A549 (cell line): Measurements from ENCODE around the gene FRMD4A. TPM values are rescaled to one million over a fixed set of nuclear protein-coding genes. Genes with fewer than 3 reads are reported as not detected.

Source experiments
- ATAC-seq, 2 experiments: fragments of 200-7000 bp in 1 of 2; fragments of >200 bp in 1 of 2; cut with Nextera tagmentation in 1 of 2; cut with Tn5 transposase in 1 of 2; 3 replicates each; pipeline versions ENCODE4 v1.8.0 to v1.9.1; 2018 to 2020; ENCODE audit warnings: mild to moderate bottlenecking in 1 of 2, moderate library complexity in 1 of 2
- CTCF ChIA-PET: fragments of 300-600 bp; sonication (Branson Sonifier 250); formaldehyde crosslinking; extraction: SDS; loops from one replicate; lab custom pipeline; 2021; ENCODE audit warnings: antibody characterized with exemption, inconsistent platforms; lab: Yijun Ruan, JAX
- POLR2A ChIA-PET: fragments of 350-600 bp; formaldehyde crosslinking; extraction: SDS; loops from one replicate; lab custom pipeline; 2021; ENCODE audit warnings: antibody characterized with exemption, inconsistent platforms; lab: Yijun Ruan, JAX
- DNase-seq, 2 experiments: peaks; one replicate each; pipeline versions ENCODE4 v3.0.0 to v3.0.0-alpha.2; 2011 to 2016; ENCODE audit warnings: low read depth in 1 of 2, low spot score in 1 of 2
- FAIRE-seq: peaks from 2 replicates; lab custom pipeline; 2011; peaks lifted over from hg19 to GRCh38; lab: Jason Lieb, UNC
- H3K27ac ChIP-seq, 2 experiments: fragments of >200 bp; sonication (Bioruptor Twin); formaldehyde crosslinking; 3 replicates each; pipeline ENCODE4 v1.5.1; 2016 to 2017
- H3K4me1 ChIP-seq: fragments of >200 bp; sonication (Bioruptor Twin); formaldehyde crosslinking; 3 replicates; pipeline ENCODE4 v1.6.1; 2016
- H3K4me2 ChIP-seq: fragments of >200 bp; sonication (Bioruptor Twin); formaldehyde crosslinking; 3 replicates; pipeline ENCODE4 v1.6.1; 2016
- H3K4me3 ChIP-seq: fragments of >200 bp; sonication (Bioruptor Twin); formaldehyde crosslinking; 3 replicates; pipeline ENCODE4 v1.5.1; 2016
- H3K9me3 ChIP-seq: fragments of >200 bp; sonication (Bioruptor Twin); formaldehyde crosslinking; 3 replicates; pipeline ENCODE4 v1.6.1; 2016
- BHLHE40 ChIP-seq: IDR thresholded peaks from 2 replicates; pipeline ENCODE4 v1.6.1; 2012; ENCODE audit warnings: low read depth, low read length, inconsistent platforms
- CEBPB ChIP-seq, 2 experiments: fragments of >200 bp in 1 of 2; sonication (Bioruptor Twin) in 1 of 2; formaldehyde crosslinking in 1 of 2; IDR thresholded peaks; 2 replicates each; pipeline ENCODE4 v1.6.1; 2012 to 2016
- CHD4 ChIP-seq: fragments of 200-600 bp; sonication (generic); IDR thresholded peaks from 2 replicates; pipeline ENCODE4 v1.6.1; 2016; ENCODE audit warnings: antibody characterized with exemption, mild to moderate bottlenecking, borderline replicate concordance
- EP300 ChIP-seq, 2 experiments: fragments of >200 bp; sonication (Bioruptor Twin); formaldehyde crosslinking; IDR thresholded peaks; 2 replicates in 1 of 2; 3 replicates in 1 of 2; pipeline ENCODE4 v1.6.1; 2016 to 2017
- ESRRA ChIP-seq: fragments of 150-350 bp; IDR thresholded peaks from 2 replicates; pipeline ENCODE4 v1.6.1; 2014; ENCODE audit warnings: mild to moderate bottlenecking, low read length, borderline replicate concordance
- FOSL2 ChIP-seq, 2 experiments: fragments of 450-650 bp in 1 of 2; fragments of >200 bp in 1 of 2; sonication (Bioruptor Twin) in 1 of 2; formaldehyde crosslinking; IDR thresholded peaks; 2 replicates each; pipeline versions ENCODE4 v1.5.0 to v1.6.1; 2016 to 2020; ENCODE audit warnings: mild to moderate bottlenecking in 1 of 2, moderate library complexity in 1 of 2
- HDAC2 ChIP-seq: fragments of 200-600 bp; sonication (generic); IDR thresholded peaks from 2 replicates; pipeline ENCODE4 v1.6.1; 2016
- HEYL ChIP-seq: fragments of 250-450 bp; sonication (Bioruptor Pico); IDR thresholded peaks from 2 replicates; pipeline ENCODE4 v1.8.0; 2021; ENCODE audit warnings: mild to moderate bottlenecking, moderate library complexity
- JUN ChIP-seq, 2 experiments: fragments of >200 bp; sonication (Bioruptor Twin); formaldehyde crosslinking; IDR thresholded peaks; 2 replicates in 1 of 2; 3 replicates in 1 of 2; pipeline ENCODE4 v1.6.1; 2016 to 2017
- JUNB ChIP-seq: fragments of >200 bp; sonication (Bioruptor Twin); formaldehyde crosslinking; IDR thresholded peaks from 2 replicates; pipeline ENCODE4 v1.6.1; 2016
- KDM1A ChIP-seq: fragments of 200-600 bp; sonication (generic); IDR thresholded peaks from 2 replicates; pipeline ENCODE4 v1.6.1; 2016; ENCODE audit warnings: low read depth, mild to moderate bottlenecking
- KDM5A ChIP-seq: fragments of 200-600 bp; sonication (generic); IDR thresholded peaks from 2 replicates; pipeline ENCODE4 v1.6.1; 2016; ENCODE audit warnings: antibody characterized with exemption, mild to moderate bottlenecking
- MAZ ChIP-seq: fragments of 150-350 bp; IDR thresholded peaks from 2 replicates; pipeline ENCODE4 v1.6.1; 2014; ENCODE audit warnings: antibody characterized with exemption, low read depth, low read length, borderline replicate concordance
- NFE2L2 ChIP-seq: fragments of 150-350 bp; conservative IDR thresholded peaks from 2 replicates; pipeline ENCODE4 v1.6.1; 2014; ENCODE audit warnings: low read length
- NR3C1 ChIP-seq: fragments of >200 bp; sonication (Bioruptor Twin); formaldehyde crosslinking; IDR thresholded peaks from 3 replicates; pipeline ENCODE4 v1.6.1; 2017
- PHF8 ChIP-seq: fragments of 200-600 bp; sonication (generic); IDR thresholded peaks from 2 replicates; pipeline ENCODE4 v1.6.1; 2016; ENCODE audit warnings: low read depth, mild to moderate bottlenecking, antibody characterized with exemption, moderate library complexity, borderline replicate concordance
- RAD21 ChIP-seq, 2 experiments: fragments of >200 bp in 1 of 2; sonication (Bioruptor Twin) in 1 of 2; formaldehyde crosslinking in 1 of 2; IDR thresholded peaks in 1 of 2; conservative IDR thresholded peaks in 1 of 2; 2 replicates in 1 of 2; 3 replicates in 1 of 2; pipeline ENCODE4 v1.6.1; 2012 to 2018; ENCODE audit warnings: inconsistent platforms in 1 of 2
- RCOR1 ChIP-seq: fragments of 150-350 bp; IDR thresholded peaks from 2 replicates; pipeline ENCODE4 v1.6.1; 2014; ENCODE audit warnings: antibody characterized with exemption, low read length, low read depth
- RFX5 ChIP-seq: fragments of 450-650 bp; IDR thresholded peaks from 2 replicates; pipeline ENCODE4 v1.7.1; 2014; ENCODE audit warnings: antibody characterized with exemption, mild to moderate bottlenecking, moderate library complexity
- RNF2 ChIP-seq: fragments of 200-600 bp; sonication (generic); IDR thresholded peaks from 2 replicates; pipeline ENCODE4 v1.6.1; 2016; ENCODE audit warnings: low read depth, mild to moderate bottlenecking, antibody characterized with exemption, moderate library complexity, borderline replicate concordance
- SMC3 ChIP-seq: fragments of >200 bp; sonication (Bioruptor Twin); formaldehyde crosslinking; IDR thresholded peaks from 3 replicates; pipeline ENCODE4 v1.6.1; 2018; ENCODE audit warnings: inconsistent platforms
- SREBF2 ChIP-seq: fragments of 450-650 bp; IDR thresholded peaks from 2 replicates; pipeline ENCODE4 v1.6.1; 2014; ENCODE audit warnings: mild to moderate bottlenecking, moderate library complexity
- TP53 ChIP-seq: fragments of 250-450 bp; sonication (Bioruptor Pico); IDR thresholded peaks from 2 replicates; pipeline ENCODE4 v1.5.0; 2021; ENCODE audit warnings: mild to moderate bottlenecking, moderate library complexity
- ZNF302 ChIP-seq: fragments of 250-450 bp; sonication (Bioruptor Pico); IDR thresholded peaks from 2 replicates; pipeline ENCODE4 v1.9.0; 2021; ENCODE audit warnings: inconsistent platforms, mild to moderate bottlenecking, moderate library complexity
- WGBS: methylation state at CpG from one replicate; pipeline ENCODE4 v1.1.6; 2017; ENCODE audit errors: missing lambda C conversion rate; 5-methylcytosine and 5-hydroxymethylcytosine counted together
- polyA plus RNA-seq, 4 experiments: library from polyadenylated mRNA; depleted of rRNA in 3 of 4; stranded (reverse); fragments of >200 nt; fragmentation: RNase III in 1 of 4; extraction: RNeasy Plus Mini Kit Qiagen cat#74134 plus additional on column Dnase treatment in 1 of 4; gene quantifications; 2 replicates in 3 of 4; 3 replicates in 1 of 4; pipeline ENCODE4 v1.2.3, GENCODE V29; 2011 to 2017
- TF ChIP-seq, protein P1 (sequence below): fragments of 450-650 bp; IDR thresholded peaks from 2 replicates; pipeline ENCODE4 v1.6.1; 2014; ENCODE audit warnings: antibody characterized with exemption
- TF ChIP-seq, protein P2 (sequence below): fragments of 250-450 bp; sonication (Bioruptor Pico); IDR thresholded peaks from 2 replicates; pipeline ENCODE4 v1.5.0; 2020; ENCODE audit warnings: low read depth, mild to moderate bottlenecking, moderate library complexity
- TF ChIP-seq, protein P3 (sequence below): IDR thresholded peaks from 2 replicates; pipeline ENCODE4 v1.6.1; 2012

The FRMD4A gene
- polyA plus RNA-seq, 2 of the 4 experiments (the other 2 are of a cell fraction): 2.5 to 4.7 TPM

DNA sequence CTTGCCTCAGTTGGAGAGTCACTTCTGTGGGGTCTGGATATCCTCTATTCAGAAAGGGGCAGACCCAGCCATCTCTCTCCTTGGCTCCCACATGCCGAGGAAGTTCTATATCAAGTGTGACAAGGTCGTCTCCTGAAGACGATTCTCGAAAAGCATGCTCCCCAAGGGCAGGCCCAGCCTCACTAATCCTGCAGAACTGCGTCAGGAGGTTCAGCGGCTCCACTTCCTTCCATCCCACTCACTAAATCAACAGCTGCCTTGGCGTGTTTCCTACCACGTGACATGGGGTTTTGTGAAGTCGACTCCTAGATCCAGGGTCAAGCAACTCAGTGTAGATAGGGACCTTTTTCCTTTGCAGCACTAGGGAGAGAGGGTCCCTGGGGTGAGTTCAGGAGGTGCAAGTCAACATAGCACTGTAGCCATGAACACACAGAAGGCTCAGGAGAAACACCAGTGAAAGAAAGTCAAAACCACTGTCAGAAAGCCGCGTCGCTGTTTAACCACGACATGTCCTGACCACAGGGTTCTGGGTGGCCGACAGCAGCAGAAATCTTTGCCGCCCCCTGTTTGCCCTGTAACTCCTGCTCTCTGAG, 587.5 kb downstream of the FRMD4A start:
- CTCF ChIA-PET: interaction anchor here (0.6 to 0.7 kb wide), 2 partner anchors 537 to 744 kb away, joined by 3 read pairs; no protein-coding TSS in a partner anchor

DNA sequence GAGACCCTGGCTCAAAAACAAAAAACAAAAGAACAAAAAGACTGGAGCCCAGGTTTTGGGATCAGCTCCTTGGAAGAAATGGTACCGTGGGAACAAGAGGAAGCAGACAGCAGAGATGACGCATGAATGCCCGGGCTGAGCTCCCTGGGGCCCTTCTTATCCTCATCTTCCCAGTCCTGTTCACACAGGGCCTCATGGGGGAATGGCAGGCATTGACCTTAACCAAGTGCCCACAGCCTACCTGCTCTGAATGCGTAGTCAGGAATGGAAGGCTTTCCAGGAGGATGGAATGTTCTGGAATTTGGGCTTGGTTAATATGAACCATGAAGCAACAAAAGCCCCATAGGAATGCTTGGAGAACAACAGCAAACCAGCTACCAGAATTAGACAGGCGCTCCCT, 589.3 kb downstream of the FRMD4A start:
- Histone ChIP-seq H3K4me3 (no peak overlapping the region), H3K27ac (no peak overlapping the region), H3K9me3 (no peaks in the 10 kb centered on the region), H3K4me2 (no peak overlapping the region), H3K4me1 (no peaks in the 10 kb centered on the region)
- no peak for ATAC-seq
- no peak for FAIRE-seq
- DNase-seq: no peak
- 83% methylated on average over 5 of the region's 5 CpGs for WGBS
- CTCF ChIA-PET: no interaction called here
- TF ChIP-seq NR3C1 (no peak), SMC3 (no peak), KDM1A (no peak), JUN (IDR thresholded peaks at IDR 0.05) (no peak), RNF2 (no peak), KDM5A (no peak), MAZ (no peak), CHD4 (no peak), ZNF302 (CRISPR knock-in tag) (no peak), CEBPB (IDR thresholded peaks at IDR 0.05) (no peak), SREBF2 (no peak), RCOR1 (no peak)
- TF ChIP-seq, protein P1, sequence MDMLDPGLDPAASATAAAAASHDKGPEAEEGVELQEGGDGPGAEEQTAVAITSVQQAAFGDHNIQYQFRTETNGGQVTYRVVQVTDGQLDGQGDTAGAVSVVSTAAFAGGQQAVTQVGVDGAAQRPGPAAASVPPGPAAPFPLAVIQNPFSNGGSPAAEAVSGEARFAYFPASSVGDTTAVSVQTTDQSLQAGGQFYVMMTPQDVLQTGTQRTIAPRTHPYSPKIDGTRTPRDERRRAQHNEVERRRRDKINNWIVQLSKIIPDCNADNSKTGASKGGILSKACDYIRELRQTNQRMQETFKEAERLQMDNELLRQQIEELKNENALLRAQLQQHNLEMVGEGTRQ: no peak
- TF ChIP-seq, protein P2, sequence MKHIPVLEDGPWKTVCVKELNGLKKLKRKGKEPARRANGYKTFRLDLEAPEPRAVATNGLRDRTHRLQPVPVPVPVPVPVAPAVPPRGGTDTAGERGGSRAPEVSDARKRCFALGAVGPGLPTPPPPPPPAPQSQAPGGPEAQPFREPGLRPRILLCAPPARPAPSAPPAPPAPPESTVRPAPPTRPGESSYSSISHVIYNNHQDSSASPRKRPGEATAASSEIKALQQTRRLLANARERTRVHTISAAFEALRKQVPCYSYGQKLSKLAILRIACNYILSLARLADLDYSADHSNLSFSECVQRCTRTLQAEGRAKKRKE (CRISPR knock-in tag): no peak
- TF ChIP-seq, all 56 proteins: peak for 0
- POLR2A ChIA-PET: no interaction called here

More for the DNA sequence above, 587.5 kb downstream of the FRMD4A start:
- Histone ChIP-seq H3K4me2 (no peak overlapping the region), H3K9me3 (no peaks in the 10 kb centered on the region), H3K4me1 (no peaks in the 10 kb centered on the region), H3K27ac (no peak overlapping the region), H3K4me3 (no peak overlapping the region)
- DNase-seq (no peak), FAIRE-seq (no peak), ATAC-seq (no peak)
- TF ChIP-seq BHLHE40: no peak
- TF ChIP-seq, protein P2 (CRISPR knock-in tag): no peak
- TF ChIP-seq RAD21 (conservative IDR thresholded peaks at IDR 0.05 in 1 of 2, IDR thresholded peaks at IDR 0.05 in 1 of 2): no peak
- TF ChIP-seq NR3C1: no peak
- TF ChIP-seq RFX5: no peak
- TF ChIP-seq TP53 (CRISPR knock-in tag): no peak
- TF ChIP-seq HDAC2: no peak
- TF ChIP-seq, protein P1: no peak
- TF ChIP-seq EP300 (IDR thresholded peaks at IDR 0.05): no peak
- TF ChIP-seq ESRRA: no peak
- no peak for TF ChIP-seq HEYL (CRISPR knock-in tag)
- TF ChIP-seq, protein P3, sequence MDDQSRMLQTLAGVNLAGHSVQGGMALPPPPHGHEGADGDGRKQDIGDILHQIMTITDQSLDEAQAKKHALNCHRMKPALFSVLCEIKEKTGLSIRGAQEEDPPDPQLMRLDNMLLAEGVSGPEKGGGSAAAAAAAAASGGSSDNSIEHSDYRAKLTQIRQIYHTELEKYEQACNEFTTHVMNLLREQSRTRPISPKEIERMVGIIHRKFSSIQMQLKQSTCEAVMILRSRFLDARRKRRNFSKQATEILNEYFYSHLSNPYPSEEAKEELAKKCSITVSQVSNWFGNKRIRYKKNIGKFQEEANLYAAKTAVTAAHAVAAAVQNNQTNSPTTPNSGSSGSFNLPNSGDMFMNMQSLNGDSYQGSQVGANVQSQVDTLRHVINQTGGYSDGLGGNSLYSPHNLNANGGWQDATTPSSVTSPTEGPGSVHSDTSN: no peak
- no peak for TF ChIP-seq FOSL2 (IDR thresholded peaks at IDR 0.05)
- TF ChIP-seq FOSL2 (CRISPR knock-in tag; IDR thresholded peaks at IDR 0.05): no peak
- TF ChIP-seq NFE2L2: no peak
- TF ChIP-seq JUNB: no peak
- no peak for TF ChIP-seq PHF8
- no peak for TF ChIP-seq RCOR1
- WGBS: 73% methylated on average over 15 of the region's 15 CpGs
- POLR2A ChIA-PET: no interaction called here
